SH-SY5Y (cell line): ENCODE data around the gene CHURC1.

ENCODE experiments used
- GATA2 ChIP-seq: IDR thresholded peaks from 2 replicates; pipeline ENCODE4 v1.6.1; 2011; ENCODE audit warnings: mild to moderate bottlenecking, low read depth, low read length
- GATA3 ChIP-seq: IDR thresholded peaks from 2 replicates; pipeline ENCODE4 v1.6.1; 2011; ENCODE audit warnings: low read depth, mild to moderate bottlenecking, low read length, moderate library complexity

The CHURC1 gene

GRCh38 chr14:64926398-64926995, 12.2 kb downstream of the CHURC1 start:
- TF ChIP-seq GATA2 (no peak), GATA3 (no peak)

DNA sequence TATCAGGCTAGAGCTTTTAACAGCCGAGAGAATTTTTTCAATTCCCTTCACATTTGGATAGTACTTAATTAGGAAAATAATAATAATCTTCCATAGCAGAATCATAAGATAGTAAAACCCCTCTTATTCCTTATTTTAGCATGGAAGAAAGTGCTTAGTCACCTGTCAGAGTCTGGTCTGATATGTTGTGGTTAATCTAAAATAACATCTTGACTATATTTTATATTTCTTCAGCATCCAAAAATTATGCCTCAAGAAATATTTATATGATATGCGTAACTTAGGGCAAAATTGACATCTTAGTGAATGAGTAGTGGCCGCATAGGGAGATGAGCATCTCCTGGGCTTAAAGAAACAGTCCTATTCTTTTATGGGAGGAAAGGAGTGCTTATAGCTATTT, 12.8 kb downstream of the CHURC1 start:
- TF ChIP-seq GATA2, result no peak
- no peak for TF ChIP-seq GATA3

- TF ChIP-seq GATA3, result no peak
- TF ChIP-seq GATA2, result no peak
These were observed 14.2 kb downstream of the CHURC1 start for GRCh38 chr14:64928239-64929013.

GRCh38 chr14:64929014-64929359, 14.7 kb downstream of the CHURC1 start:
- no peak for TF ChIP-seq GATA2

DNA sequence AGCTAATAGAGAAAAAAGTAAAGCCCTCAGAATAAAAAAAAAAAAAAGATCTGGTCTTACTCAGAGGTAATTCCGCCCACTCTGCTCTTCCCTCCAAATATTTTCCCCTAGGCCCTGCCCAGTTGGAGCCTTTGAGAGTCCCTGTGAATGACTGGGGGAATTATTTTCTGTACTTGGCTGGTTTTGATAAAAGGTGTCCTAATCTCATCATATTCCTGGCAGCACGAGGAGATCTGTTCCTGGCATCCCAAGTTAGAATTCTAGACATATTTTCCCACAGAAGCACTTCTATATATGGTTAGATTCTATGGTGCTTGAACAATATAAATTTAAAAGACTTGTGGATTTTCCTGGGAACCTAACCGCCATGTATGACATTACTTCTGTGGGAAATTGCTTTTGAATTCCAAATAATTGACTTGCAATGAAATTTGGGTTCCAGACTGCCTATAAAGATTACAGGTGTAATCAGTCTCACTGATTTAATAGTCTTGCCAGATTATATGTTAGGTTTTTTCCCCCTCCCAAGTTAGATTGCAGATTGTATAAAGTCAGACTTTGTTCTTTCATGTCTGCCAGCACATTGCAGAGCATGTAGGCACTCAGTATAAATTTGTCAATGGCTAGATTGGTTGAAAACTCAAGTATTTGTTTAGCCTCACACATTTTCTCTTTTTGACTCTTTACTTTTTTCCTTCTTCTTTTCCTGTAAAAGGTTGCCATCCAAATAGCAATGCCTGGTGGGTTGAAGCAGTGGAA, 16.0 kb downstream of the CHURC1 start:
- TF ChIP-seq GATA2, result no peak

DNA sequence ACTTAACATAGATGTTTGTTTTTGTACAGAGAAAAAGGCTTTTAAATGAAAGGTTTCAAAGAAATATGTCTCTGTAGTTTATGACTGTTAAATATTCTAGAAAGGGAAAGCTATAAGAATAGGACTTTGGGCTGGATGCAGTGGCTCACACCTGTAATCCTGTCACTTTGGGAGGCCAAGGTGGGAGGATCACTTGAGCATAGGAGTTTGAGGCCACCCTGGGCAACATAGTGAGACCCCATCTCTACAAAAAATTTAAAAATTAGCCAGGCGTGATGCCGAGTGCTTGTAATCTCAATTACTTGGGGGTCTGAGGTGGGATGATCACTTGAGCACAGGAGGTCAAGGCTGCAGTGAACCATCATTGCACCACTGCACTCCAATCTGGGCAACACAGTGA, 16.9 kb downstream of the CHURC1 start:
- TF ChIP-seq GATA2 (no peak), GATA3 (no peak)

DNA sequence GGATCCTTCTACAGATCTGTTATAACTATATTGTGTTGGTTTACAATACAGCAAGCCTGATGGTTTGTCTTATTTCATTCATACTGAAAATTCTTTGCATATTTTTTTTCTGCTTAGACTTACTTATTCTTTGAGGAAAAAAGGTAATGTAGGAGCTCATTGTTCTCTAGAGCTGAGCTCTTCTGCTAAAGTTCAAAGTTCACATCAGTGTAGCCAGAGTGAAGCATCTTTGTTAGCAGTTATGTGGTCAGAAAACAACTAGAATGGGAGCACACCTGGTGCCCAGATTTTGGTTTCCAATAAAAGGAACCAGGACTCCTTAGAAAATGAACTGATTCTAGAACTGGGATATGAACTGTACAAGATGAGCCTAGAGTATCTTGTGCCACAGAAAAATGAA, 18.0 kb downstream of the CHURC1 start:
- no peak for TF ChIP-seq GATA3
- no peak for TF ChIP-seq GATA2

- TF ChIP-seq GATA3, result no peak
- no peak for TF ChIP-seq GATA2
These were observed 20.2 kb downstream of the CHURC1 start for GRCh38 chr14:64934338-64934929.

DNA sequence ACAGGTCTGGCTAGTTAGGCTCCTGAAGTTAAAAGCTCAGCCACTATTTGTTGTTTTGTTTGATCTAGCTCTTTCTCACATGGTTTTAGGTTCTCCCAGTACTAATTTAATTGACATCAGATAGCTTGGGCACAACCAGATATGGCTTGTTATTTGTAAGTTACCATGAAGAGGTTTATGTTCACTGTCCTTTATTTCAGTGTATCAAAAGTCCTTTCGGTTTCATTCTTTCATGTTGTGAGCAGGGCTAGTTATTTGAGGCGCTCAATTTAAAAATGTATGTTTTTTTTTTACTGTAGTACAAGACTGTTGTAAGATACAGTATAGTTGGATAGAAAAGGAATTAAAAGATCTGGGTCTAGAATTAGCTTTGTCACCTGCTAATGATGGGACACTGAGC, 21.3 kb downstream of the CHURC1 start:
- no peak for TF ChIP-seq GATA2
- TF ChIP-seq GATA3, result no peak

- TF ChIP-seq GATA3, result no peak
- no peak for TF ChIP-seq GATA2
These were observed 23.0 kb downstream of the CHURC1 start for GRCh38 chr14:64937171-64937820.

- TF ChIP-seq GATA3 (no peak), GATA2 (no peak)
These were observed 23.6 kb downstream of the CHURC1 start for GRCh38 chr14:64937821-64938193.

- TF ChIP-seq GATA3 (no peak), GATA2 (no peak)
These were observed 24.9 kb downstream of the CHURC1 start for GRCh38 chr14:64938972-64939816.

- TF ChIP-seq GATA3, result no peak
- TF ChIP-seq GATA2, result no peak
These were observed 25.5 kb downstream of the CHURC1 start for GRCh38 chr14:64939817-64940190.

GRCh38 chr14:64940336-64940910, 26.2 kb downstream of the CHURC1 start:
- no peak for TF ChIP-seq GATA3
- TF ChIP-seq GATA2, result no peak
